Measurements from ENCODE around the gene NUP160. TPM values are rescaled to one million over a fixed set of nuclear protein-coding genes. Genes with fewer than 3 reads are reported as not detected.
"Not testable (repeated sequence)": the region's sequence is repeated elsewhere in the genome, so short reads cannot be mapped to it uniquely, and the experiment has no call there.

The NUP160 gene
- total RNA-seq, 6 experiments from 2014 or later: 9.5 to 14.3 (median 11.2) TPM

DNA sequence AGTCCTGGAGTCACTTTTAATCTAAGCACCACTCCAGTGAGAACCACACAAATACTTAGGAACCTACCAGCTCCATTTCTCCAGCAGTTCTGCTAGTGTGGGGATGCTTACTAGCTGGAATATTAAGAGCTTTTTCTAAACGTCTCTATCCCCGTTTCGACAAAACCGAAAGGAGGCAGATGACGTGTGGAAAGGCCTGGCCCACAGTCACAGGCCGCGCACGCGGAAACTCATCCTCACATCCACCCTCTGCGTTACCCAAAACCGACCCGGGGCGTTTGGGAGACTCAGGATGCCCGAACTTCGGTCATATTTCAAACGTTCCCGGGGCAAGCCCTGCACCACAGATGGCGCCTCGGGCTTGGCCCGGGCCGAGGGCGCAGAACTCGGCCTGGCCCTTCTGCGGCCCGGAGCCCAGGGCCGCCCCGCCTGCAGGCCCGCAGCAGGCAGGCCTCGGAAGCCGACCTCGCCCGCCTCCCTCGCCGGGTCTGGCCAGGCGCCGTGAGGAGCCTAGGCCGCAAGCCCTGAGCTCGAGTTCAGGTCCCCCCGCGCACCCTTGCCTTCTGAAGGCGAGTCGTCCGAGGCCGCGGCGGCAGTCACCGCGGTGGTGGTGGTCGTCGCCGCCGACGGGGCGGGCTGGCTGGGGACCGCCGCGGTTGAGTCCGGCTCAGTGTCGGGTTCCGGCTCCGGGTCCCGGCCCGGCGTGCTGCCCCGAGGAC lies 81.5 kb downstream of the NUP160 start:
- WGBS (ENCODE audit: insufficient coverage, low coverage, low lambda C conversion rate, missing lambda C conversion rate): 0% methylated on average over 5 of the region's 65 CpGs
- Histone ChIP-seq H3K36me3 (peaks cover 0 to 24% (median 13%) of the 10 kb centered on the region in 4 donors), H3K27ac (peak overlapping the region; percentile 95 to 98 (median 98)), H3K4me3 (peak overlapping the region; percentile 88 to 92 (median 88)), H3K27me3 (no peaks in the 10 kb centered on the region), H3K4me1 (peaks cover 0 to 8% (median 3%) of the 10 kb centered on the region in 4 donors), H3K9me3 (no peaks in the 10 kb centered on the region)
- intact Hi-C loops (cut with DNase I): loop anchor here in 1 of 2 donors (10.0 kb wide), 1 partner anchor 122 kb away; the partner anchor contains the start of gene MTCH2
- DNase-seq (peak; percentile 76 to 82 (median 79)), ATAC-seq (peak; percentile 39 to 58 (median 46))
- no peak for TF ChIP-seq POLR2A (IDR thresholded peaks at IDR 0.05)
- TF ChIP-seq CTCF (IDR thresholded peaks at IDR 0.05): no peak

DNA sequence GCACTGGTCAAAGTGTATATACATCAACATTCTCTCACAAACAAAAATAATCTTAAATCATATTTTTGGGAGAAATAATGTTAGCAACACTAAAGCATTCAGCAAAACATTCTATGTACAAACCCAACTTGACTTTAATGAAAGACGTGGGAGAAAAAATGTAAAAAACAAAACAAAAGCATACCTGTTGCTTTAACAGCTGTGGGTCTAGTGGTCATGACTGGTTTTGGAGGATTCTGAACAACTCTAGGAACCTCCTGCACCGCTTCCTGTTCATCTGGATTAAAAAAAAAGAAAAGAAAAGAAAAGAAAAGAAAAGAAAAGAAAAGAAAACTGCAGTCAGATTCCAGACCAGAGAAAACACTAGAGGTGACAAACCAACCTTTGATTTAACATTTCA lies 83.1 kb downstream of the NUP160 start:
- intact Hi-C loops (cut with DNase I): loop anchor here in 1 of 2 donors (10.0 kb wide), 1 partner anchor 120 kb away; the partner anchor contains the start of gene MTCH2

GRCh38 chr11:47759291-47759690 lies 88.9 kb downstream of the NUP160 start:
- peaks cover 14 to 67% (median 32%) of the 10 kb centered on the region in 4 donors for H3K36me3 ChIP-seq
- intact Hi-C loops (cut with DNase I): loop anchor here in 1 of 2 donors (10.0 kb wide), 1 partner anchor 124 kb away; no protein-coding TSS in a partner anchor
- WGBS (ENCODE audit: insufficient coverage, low coverage, low lambda C conversion rate, missing lambda C conversion rate): 85% methylated on average over 11 of the region's 11 CpGs
- not testable (repeated sequence) for H3K4me1 ChIP-seq, ATAC-seq, H3K4me3 ChIP-seq, DNase-seq, H3K27me3 ChIP-seq, H3K9me3 ChIP-seq, H3K27ac ChIP-seq

More for the DNA sequence above, 83.1 kb downstream of the NUP160 start:
- WGBS (ENCODE audit: insufficient coverage, low coverage, low lambda C conversion rate, missing lambda C conversion rate): 56% methylated on average over 1 of the region's 2 CpGs
- Histone ChIP-seq H3K27me3 (no peaks in the 10 kb centered on the region), H3K27ac (no peak overlapping the region), H3K9me3 (no peaks in the 10 kb centered on the region), H3K4me1 (peaks cover 0 to 8% (median 3%) of the 10 kb centered on the region in 4 donors), H3K4me3 (no peak overlapping the region), H3K36me3 (peaks cover 0 to 39% (median 21%) of the 10 kb centered on the region in 4 donors)
- no peak for TF ChIP-seq POLR2A (IDR thresholded peaks at IDR 0.05)
- TF ChIP-seq CTCF (IDR thresholded peaks at IDR 0.05): no peak
- no peak for ATAC-seq
- DNase-seq: no peak

- Histone ChIP-seq H3K4me3 (no peak overlapping the region), H3K9me3 (no peaks in the 10 kb centered on the region), H3K27ac (no peak overlapping the region), H3K27me3 (no peaks in the 10 kb centered on the region), H3K4me1 (no peaks in the 10 kb centered on the region), H3K36me3 (peaks cover 17 to 74% (median 41%) of the 10 kb centered on the region in 4 donors)
- no peak for ATAC-seq
- DNase-seq: no peak
- WGBS (ENCODE audit: insufficient coverage, low coverage, low lambda C conversion rate, missing lambda C conversion rate): 100% methylated on average over 4 of the region's 4 CpGs
- TF ChIP-seq CTCF (IDR thresholded peaks at IDR 0.05): no peak
- no peak for TF ChIP-seq POLR2A (IDR thresholded peaks at IDR 0.05)
- intact Hi-C loops (cut with DNase I): loop anchor here in 1 of 2 donors (10.0 kb wide), 1 partner anchor 121 kb away; no protein-coding TSS in a partner anchor
Observed at GRCh38 chr11:47756208-47756607, 91.9 kb downstream of the NUP160 start.

DNA sequence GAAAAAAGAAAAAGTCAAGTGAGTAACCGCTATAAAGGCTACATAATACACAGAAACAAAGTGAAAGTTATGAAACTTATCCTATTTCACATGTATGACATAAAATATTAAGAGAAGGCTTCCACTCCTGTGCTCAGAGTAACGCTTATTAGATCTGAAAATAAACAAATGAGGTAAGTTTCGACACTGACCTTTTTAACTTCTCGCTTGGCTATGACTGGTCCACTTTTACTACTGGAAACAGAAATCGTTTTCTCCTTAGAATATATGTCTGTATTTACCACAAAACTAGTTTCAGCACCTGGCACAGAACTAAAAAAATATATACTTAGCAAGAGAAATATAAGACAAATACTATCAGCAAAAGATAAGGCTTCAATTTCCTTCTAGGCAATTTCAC lies 97.4 kb downstream of the NUP160 start:
- intact Hi-C loops (cut with DNase I): loop anchor here in 1 of 2 donors (10.0 kb wide), 1 partner anchor 116 kb away; no protein-coding TSS in a partner anchor
- ATAC-seq: no peak
- no peaks in the 10 kb centered on the region for H3K4me1 ChIP-seq
- TF ChIP-seq POLR2A (IDR thresholded peaks at IDR 0.05) (no peak), CTCF (IDR thresholded peaks at IDR 0.05) (no peak)
- no peak for DNase-seq
- peaks cover 13 to 90% (median 66%) of the 10 kb centered on the region in 4 donors for H3K36me3 ChIP-seq
- H3K27me3 ChIP-seq: no peaks in the 10 kb centered on the region
- 74% methylated on average over 5 of the region's 5 CpGs for WGBS (ENCODE audit: insufficient coverage, low coverage, low lambda C conversion rate, missing lambda C conversion rate)
- no peak overlapping the region for H3K4me3 ChIP-seq
- no peaks in the 10 kb centered on the region for H3K9me3 ChIP-seq
- H3K27ac ChIP-seq: no peak overlapping the region

GRCh38 chr11:47742494-47742893 lies 105.7 kb downstream of the NUP160 start:
- H3K4me1 ChIP-seq; H3K27me3 ChIP-seq; H3K27ac ChIP-seq; DNase-seq; intact Hi-C loops (cut with DNase I); H3K9me3 ChIP-seq; ATAC-seq; H3K4me3 ChIP-seq: not testable (repeated sequence)
- H3K36me3 ChIP-seq: peaks cover 17 to 83% (median 52%) of the 10 kb centered on the region in 4 donors
- WGBS (ENCODE audit: insufficient coverage, low coverage, low lambda C conversion rate, missing lambda C conversion rate): 100% methylated on average over 2 of the region's 7 CpGs

DNA sequence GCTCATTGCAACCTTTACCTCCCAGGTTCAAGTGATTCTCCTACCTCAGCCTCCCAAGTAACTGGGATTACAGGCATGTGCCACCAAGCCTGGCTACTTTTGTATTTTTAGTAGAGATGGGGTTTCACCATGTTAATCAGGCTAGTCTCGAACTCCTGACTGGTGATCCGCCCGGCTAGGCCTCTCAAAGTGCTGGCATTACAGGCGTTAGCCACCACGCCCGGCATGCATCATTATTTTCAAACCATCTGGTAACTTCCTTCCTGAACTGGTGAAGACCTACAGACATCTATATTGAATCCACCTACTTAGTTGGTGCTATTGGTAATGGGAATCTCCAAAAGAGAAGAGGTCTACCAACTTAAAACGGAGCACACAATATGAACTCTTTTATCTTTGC lies 110.3 kb downstream of the NUP160 start:
- WGBS (ENCODE audit: insufficient coverage, low coverage, low lambda C conversion rate, missing lambda C conversion rate): 94% methylated on average over 5 of the region's 7 CpGs
- peaks cover 8 to 78% (median 43%) of the 10 kb centered on the region in 4 donors for H3K36me3 ChIP-seq
- H3K4me3 ChIP-seq; DNase-seq; H3K4me1 ChIP-seq; intact Hi-C loops (cut with DNase I); H3K9me3 ChIP-seq; ATAC-seq; H3K27ac ChIP-seq; H3K27me3 ChIP-seq: not testable (repeated sequence)

Data from right lobe of liver (tissue), 6 donors.